ENCODE measurements around the gene F13A1. TPM values are rescaled to one million over a fixed set of nuclear protein-coding genes. Genes with fewer than 3 reads are reported as not detected.

Gene F13A1
- total and polyA plus RNA-seq, 2 of the 8 experiments (the other 6 are each of a cell fraction or from before 2014, with no cell fraction given), result 0.57 to 1.5 TPM

- no peak for TF ChIP-seq CBX8 (IDR thresholded peaks at IDR 0.05; ENCODE audit: borderline replicate concordance, low read depth, low read length)
- TF ChIP-seq RFX5 (IDR thresholded peaks at IDR 0.05; ENCODE audit: borderline replicate concordance, low read depth, low read length), result no peak
- TF ChIP-seq RBBP5 (IDR thresholded peaks at IDR 0.05; ENCODE audit: borderline replicate concordance, low read depth, low read length), result no peak
- TF ChIP-seq TAF1 (IDR thresholded peaks at IDR 0.05; ENCODE audit: low read depth, low read length), result no peak
Observed at GRCh38 chr6:6195080-6195479, 125.4 kb downstream of the F13A1 start (continued).

Data from H1 (cell line).